ENCODE data around the gene RPS19BP1.

DNA sequence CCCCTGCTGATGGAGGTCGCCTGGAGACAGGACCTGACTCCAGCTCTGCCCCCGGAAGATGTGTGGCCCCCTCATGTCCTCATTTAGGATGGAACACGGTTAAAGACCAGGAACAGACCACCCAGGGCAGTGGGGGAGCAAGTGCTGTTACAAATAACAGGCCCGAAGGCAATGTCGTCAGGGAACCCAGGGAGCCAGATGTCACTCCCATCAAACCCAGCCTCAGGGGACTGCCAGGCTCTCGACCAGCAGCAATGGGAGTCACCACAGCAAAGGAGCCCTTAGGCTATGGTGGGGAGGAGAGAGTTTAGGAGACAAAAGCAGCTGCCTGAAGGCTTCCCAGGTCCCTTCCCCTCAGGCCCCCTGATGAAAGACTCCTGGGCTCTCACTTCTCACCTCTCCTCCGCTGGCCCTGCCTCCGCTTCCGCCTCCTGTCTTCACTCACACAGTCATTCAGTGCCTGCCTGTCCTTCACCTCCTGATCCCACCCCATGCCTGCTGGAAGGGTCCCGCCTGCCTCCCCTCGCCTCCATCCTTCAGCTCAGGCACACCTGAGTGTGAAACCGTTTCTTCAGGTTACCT is 4.4 kb downstream of the RPS19BP1 start:
- TF ChIP-seq EP300 (IDR thresholded peaks at IDR 0.05): no peak
- TF ChIP-seq, protein P1, sequence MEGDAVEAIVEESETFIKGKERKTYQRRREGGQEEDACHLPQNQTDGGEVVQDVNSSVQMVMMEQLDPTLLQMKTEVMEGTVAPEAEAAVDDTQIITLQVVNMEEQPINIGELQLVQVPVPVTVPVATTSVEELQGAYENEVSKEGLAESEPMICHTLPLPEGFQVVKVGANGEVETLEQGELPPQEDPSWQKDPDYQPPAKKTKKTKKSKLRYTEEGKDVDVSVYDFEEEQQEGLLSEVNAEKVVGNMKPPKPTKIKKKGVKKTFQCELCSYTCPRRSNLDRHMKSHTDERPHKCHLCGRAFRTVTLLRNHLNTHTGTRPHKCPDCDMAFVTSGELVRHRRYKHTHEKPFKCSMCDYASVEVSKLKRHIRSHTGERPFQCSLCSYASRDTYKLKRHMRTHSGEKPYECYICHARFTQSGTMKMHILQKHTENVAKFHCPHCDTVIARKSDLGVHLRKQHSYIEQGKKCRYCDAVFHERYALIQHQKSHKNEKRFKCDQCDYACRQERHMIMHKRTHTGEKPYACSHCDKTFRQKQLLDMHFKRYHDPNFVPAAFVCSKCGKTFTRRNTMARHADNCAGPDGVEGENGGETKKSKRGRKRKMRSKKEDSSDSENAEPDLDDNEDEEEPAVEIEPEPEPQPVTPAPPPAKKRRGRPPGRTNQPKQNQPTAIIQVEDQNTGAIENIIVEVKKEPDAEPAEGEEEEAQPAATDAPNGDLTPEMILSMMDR (IDR thresholded peaks at IDR 0.05): no peak
- TF ChIP-seq POLR2A (IDR thresholded peaks at IDR 0.05): no peak
- no peak for TF ChIP-seq POLR2AphosphoS5 (IDR thresholded peaks at IDR 0.05)
